ENCODE measurements around the gene SYNE1.
"Not testable (repeated sequence)": the region's sequence is repeated elsewhere in the genome, so short reads cannot be mapped to it uniquely, and the experiment has no call there.

The SYNE1 gene

DNA sequence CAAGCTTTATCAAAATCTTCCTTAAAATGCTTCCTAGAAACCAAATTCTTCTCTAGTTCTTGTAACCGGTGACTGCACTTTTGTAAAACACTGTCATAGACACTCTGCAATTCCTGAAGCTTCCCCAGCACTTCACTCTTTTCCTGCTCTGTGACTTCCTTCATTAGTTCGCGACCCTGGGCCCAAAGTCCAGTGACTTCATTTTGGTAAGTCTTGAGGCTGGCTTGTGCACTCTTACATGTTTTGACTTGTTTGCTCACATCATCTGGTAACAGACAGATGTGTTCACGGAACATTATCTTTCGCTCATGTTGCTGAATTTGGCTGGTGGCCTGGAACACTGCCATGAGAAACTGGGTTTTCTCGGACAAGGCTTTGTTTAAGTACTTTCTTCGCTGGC lies 306.2 kb downstream of the SYNE1 start:
- in situ Hi-C loops (cut with HindIII; ENCODE audit: low sequenced_read_pairs) = no loop called here
- no peak for TF ChIP-seq CTCF (IDR thresholded peaks at IDR 0.05; ENCODE audit: low read depth, low read length, missing control alignments)
- H3K4me3 ChIP-seq (ENCODE audit: low read depth, low read length) = no peak overlapping the region
- no peak for DNase-seq (ENCODE audit: low read depth)

DNA sequence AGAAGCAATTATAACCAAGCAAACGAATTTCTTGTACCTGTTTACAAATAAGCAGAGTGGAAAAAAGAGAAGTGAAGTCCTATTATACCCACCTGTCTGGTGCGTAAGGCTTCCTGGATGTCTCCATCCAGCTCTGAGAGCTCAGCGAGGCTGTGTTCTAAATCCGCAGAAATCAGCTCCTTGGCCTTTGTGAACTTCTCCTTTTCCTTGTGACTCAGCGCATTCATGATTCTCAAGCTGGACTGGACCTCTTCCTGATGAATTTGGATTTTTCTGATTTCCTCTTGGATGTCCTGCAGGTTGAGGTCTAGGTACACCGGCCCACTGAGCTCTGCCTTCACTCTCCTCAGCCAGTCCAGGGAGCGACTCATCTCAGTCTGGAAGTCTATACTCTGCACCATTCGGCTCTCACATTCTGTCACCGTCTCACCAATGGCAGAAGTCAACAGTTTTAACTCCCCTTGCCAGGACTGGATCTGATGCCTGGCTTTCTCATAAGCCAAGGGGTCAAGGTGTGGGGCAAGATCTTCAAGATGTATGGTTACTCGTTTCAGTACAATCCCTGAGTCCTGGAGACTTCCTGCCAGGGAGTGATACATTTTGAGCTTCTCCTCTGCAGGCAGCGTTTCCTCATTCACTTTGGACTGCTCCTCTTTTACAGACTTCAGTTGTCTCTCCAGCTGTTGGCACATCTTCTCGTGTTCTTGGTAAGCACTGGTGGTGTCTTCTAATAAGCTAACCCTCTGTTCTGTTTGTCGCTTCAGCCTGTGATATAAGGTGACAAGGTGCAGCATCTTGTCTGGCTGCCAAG lies 307.3 kb downstream of the SYNE1 start:
- TF ChIP-seq CTCF (IDR thresholded peaks at IDR 0.05; ENCODE audit: low read depth, low read length, missing control alignments) = no peak
- no peak for DNase-seq (ENCODE audit: low read depth)
- no peak overlapping the region for H3K4me3 ChIP-seq (ENCODE audit: low read depth, low read length)
- in situ Hi-C loops (cut with HindIII; ENCODE audit: low sequenced_read_pairs) = no loop called here

DNA sequence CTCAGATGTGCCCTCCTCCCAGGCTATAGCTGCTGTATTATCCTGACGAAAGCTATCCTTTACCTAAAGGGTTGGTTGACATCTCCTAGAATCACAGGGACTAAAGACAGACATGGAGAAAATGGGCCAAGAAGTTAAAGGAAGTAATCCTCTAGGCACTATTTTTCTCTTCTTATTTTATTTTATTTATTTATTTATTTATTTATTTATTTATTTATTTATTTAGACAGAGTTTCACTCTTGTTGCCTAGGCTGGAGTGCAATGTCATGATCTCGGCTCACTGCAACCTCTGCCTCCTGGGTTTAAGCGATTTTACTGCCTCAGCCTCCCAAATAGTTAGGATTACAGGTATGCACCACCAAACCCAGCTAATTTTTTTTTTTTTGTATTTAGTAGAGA lies 309.0 kb downstream of the SYNE1 start:
- DNase-seq (ENCODE audit: low read depth); in situ Hi-C loops (cut with HindIII; ENCODE audit: low sequenced_read_pairs); H3K4me3 ChIP-seq (ENCODE audit: low read depth, low read length): not testable (repeated sequence)

DNA sequence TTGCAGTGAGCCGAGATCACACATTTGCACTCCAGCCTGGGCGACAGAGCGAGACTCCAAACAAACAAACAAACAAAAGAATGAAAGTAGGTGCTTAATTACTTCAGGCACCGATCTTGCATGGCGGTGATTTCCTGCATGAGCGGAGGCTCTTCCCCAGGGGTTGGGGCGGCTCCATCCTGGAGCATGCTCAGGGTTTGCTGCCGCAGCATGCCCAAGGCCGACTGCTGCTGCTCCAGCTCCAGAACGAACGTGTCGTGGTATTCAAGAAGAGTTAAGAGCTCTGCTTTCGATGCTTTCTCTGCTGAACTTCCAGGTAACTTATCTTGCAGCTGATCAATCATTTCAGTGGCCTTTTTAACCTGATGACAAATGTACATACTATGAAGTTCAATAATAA lies 313.8 kb downstream of the SYNE1 start:
- DNase-seq (ENCODE audit: low read depth) = no peak
- no peak for TF ChIP-seq CTCF (IDR thresholded peaks at IDR 0.05; ENCODE audit: low read depth, low read length, missing control alignments)
- in situ Hi-C loops (cut with HindIII; ENCODE audit: low sequenced_read_pairs) = no loop called here

GRCh38 chr6:152318278-152318677 lies 318.9 kb downstream of the SYNE1 start:
- no peak for DNase-seq (ENCODE audit: low read depth)
- no peak for TF ChIP-seq CTCF (IDR thresholded peaks at IDR 0.05; ENCODE audit: low read depth, low read length, missing control alignments)
- H3K4me3 ChIP-seq (ENCODE audit: low read depth, low read length) = no peak overlapping the region
- in situ Hi-C loops (cut with HindIII; ENCODE audit: low sequenced_read_pairs) = no loop called here

More for the DNA sequence above, 313.8 kb downstream of the SYNE1 start:
- H3K4me3 ChIP-seq (ENCODE audit: low read depth, low read length) = no peak overlapping the region

GRCh38 chr6:152316024-152316423 lies 321.1 kb downstream of the SYNE1 start:
- no peak for DNase-seq (ENCODE audit: low read depth)
- H3K4me3 ChIP-seq (ENCODE audit: low read depth, low read length) = no peak overlapping the region
- no peak for TF ChIP-seq CTCF (IDR thresholded peaks at IDR 0.05; ENCODE audit: low read depth, low read length, missing control alignments)
- in situ Hi-C loops (cut with HindIII; ENCODE audit: low sequenced_read_pairs) = no loop called here

GRCh38 chr6:152314483-152314832 lies 322.7 kb downstream of the SYNE1 start:
- no peak overlapping the region for H3K4me3 ChIP-seq (ENCODE audit: low read depth, low read length)
- no peak for DNase-seq (ENCODE audit: low read depth)
- TF ChIP-seq CTCF (IDR thresholded peaks at IDR 0.05; ENCODE audit: low read depth, low read length, missing control alignments) = no peak
- in situ Hi-C loops (cut with HindIII; ENCODE audit: low sequenced_read_pairs) = no loop called here
